NCI-H2196 treated with DMSO at 0.1 percent for 48 hours (cell line): ENCODE results near the gene FRMD4A.
"Not testable (repeated sequence)": the region's sequence is repeated elsewhere in the genome, so short reads cannot be mapped to it uniquely, and the experiment has no call there.

ENCODE experiments used
- DNase-seq: peaks from one replicate; lab custom pipeline; 2025; ENCODE audit not compliant: unreplicated experiment; lab: John Stamatoyannopoulos, UW

Gene FRMD4A

GRCh38 chr10:13865220-13865619 lies 465.5 kb downstream of the FRMD4A start:
- not testable (repeated sequence) for DNase-seq

DNA sequence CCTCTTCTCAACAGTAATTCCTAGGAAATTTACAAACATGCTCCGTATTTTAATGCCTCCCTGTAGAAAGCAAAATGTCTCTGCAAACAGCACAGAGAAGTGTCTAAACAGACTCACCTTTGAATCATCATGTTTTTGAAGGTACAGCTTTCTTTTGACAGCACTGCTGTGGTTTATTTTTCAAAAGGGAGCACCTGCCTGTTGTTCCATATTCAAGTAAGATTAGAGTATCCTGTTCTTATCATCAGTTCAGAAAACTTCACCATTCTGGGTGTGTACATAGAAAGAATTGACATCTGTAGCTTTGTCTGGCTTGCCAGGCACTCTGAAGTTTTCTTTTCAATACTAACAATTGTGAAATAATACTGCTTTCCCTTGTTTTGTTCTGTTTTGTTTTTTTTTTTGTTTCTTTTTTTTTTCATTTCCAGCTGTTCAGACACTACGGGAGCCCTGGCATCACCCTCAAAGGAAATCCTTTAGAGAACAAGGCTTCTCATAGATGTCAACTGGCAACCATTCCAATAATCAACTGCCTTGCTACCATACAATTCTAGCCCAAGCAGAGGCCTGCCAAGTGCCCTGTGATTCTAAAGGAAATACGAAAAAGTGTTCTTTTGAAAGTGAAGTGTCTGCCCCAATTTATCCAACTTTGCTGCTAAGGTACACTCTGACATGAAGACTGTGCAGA lies 468.0 kb downstream of the FRMD4A start:
- no peak for DNase-seq

GRCh38 chr10:13860886-13861285 lies 469.8 kb downstream of the FRMD4A start:
- DNase-seq, result no peak

GRCh38 chr10:13859979-13860654 lies 470.6 kb downstream of the FRMD4A start:
- no peak for DNase-seq

DNA sequence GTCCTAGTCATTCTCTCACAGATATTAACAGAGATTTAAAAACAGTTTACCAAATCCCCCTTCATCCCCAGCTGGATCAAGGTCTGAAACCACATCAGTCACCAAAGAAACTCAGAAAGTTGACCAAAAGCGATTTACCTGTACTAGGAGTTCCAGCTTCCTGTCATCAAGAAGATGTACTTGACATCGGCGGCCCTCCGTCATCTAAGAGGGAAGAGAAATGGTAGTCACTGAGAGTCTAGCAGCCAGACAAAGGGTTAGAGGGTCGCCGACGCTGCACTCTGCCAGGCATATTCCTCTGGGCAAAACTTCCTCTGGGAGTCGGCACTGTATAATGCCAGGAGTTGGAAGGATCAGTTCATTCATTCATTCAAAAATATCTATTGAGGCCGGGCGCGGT lies 472.0 kb downstream of the FRMD4A start:
- no peak for DNase-seq

- no peak for DNase-seq
Measured at GRCh38 chr10:13857451-13857850, 473.3 kb downstream of the FRMD4A start.

DNA sequence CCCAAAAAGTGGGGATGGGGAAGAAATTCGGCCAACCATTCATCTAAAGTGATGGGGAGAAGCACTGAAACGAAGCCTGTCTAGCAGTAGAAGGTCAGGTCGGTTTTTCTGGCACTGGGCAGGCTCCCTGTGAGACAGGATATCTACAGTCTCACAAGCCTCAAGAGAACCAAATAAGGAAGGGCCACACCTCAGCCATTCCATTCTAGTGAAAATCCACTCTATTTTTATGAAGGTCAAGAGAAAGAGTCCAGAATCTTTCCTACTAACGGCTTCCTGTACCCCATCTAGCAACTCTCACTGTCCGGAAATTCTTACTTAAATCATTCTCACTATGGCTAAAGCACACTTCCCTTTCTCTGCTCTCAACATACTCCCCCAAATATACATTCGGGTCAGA lies 476.9 kb downstream of the FRMD4A start:
- DNase-seq, result no peak

- DNase-seq, result no peak
Measured at GRCh38 chr10:13852872-13853271, 477.9 kb downstream of the FRMD4A start.

- no peak for DNase-seq
Measured at GRCh38 chr10:13851906-13852305, 478.8 kb downstream of the FRMD4A start.

DNA sequence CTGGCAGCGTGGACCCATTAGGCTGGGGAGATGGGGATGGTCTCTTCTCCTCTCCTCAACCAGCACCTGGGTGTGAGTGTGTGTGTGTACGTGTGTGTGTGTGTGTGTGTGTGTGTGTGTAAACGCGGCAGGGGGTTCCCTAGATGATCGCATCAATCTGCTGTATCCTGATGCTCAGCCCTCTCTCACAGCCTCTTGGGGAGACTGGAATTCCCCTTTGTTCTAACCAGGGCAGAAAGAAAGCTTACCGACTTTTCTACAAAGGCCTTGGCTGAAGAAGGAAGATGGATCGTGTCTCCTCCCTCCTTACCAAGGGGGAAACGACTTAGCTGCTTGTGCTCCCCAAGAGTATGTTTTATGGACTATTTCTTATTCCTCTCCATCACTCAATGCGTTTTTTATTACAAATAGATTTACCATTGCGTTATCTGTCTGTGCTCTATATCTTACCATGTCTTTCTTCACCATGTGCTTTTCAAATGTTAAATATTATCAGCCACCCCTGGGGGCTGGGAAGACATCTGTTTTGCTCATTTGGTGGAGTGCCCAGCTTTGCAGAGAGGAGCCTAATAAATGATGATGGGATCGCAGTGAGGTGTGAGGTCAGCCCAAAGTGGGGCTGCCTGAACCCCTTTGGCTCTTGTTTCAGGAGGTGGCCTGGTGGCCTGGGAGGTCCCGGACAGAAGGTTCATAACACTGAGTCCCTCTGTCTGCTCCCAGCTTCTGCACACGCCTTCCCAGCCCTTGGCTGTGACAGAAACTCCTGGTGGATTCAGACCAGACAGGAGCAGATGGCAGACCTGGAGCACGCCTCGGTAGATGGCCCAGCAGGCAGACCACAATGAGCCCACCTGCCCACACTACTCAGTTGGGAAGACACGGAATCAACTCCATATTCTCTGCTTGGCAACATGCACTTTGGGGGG lies 481.9 kb downstream of the FRMD4A start:
- no peak for DNase-seq

- no peak for DNase-seq
Measured at GRCh38 chr10:13847201-13847631, 483.5 kb downstream of the FRMD4A start.

DNA sequence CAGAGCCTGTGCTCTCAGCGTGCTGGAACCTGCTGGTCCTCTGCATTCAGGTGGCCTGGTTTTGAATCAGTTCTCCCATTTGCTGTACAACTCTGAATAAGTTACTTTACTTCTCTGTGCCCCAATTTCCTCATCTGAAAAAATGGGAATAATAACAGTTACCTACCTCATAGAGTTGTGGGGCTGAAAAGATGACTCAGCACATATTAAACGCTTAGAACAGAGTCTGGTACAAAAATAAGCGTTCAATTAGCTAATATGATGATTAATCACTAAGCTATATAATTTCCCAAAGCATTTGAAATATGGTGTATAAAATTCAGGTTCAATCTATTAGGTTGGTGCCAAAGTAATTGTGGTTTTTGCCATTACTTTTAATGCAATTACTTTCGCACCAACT lies 484.8 kb downstream of the FRMD4A start:
- DNase-seq, result no peak

DNA sequence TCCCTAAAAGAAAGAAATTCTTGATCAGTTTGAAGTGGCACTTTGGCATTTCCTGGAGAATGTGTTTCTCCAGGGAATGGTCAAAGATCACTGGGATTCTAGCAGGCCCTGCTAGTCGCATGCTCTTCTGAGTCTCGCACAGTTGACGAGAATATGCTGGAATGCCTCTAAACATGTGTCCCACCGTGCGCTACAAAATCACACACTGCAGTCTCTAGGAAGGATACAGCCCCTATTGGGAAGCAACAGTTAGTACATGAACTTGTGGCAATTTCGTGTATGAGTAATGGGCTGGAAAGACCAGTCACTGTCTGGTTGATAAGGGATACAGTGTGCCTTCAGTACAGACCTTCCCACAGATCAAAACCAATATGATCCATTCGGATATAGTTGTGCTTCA lies 486.1 kb downstream of the FRMD4A start:
- DNase-seq, result no peak

DNA sequence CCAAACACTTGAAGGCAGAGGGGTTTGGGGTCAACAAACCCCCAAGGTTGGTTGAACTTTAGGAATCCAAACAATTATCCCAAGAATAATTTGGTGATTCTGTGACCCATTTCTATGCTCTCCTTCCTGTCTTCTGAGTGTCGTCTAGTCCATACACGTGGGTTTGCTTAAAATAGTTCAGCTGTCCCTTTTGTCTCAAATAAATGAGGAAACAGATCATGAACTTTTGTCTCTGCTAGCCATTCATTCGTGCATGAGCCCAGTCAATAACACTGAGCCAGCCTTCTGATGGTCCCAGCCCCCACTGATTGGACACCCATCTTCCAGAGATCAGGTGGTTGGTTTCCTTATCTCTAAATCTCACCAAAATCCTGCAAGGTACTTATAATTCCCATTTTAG lies 488.6 kb downstream of the FRMD4A start:
- no peak for DNase-seq

DNA sequence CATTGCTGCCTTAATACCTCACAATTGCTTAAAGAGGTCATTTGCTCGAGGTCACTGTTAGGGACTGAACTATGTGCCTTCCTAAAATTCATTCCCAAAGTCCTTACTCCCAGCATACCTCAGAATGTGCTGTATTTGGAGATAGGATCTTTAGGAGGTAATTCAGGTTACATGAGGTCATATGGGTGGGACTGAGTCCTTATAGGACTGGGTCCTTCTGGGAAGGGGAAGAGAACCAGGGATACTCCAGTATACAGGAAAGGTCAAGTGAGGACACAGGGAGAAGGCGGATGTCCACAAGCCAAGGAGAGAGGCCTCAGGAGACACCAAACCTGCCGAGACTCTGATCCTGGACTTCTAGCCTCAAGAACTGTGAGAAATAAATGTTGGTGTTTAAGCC lies 490.7 kb downstream of the FRMD4A start:
- DNase-seq, result no peak

DNA sequence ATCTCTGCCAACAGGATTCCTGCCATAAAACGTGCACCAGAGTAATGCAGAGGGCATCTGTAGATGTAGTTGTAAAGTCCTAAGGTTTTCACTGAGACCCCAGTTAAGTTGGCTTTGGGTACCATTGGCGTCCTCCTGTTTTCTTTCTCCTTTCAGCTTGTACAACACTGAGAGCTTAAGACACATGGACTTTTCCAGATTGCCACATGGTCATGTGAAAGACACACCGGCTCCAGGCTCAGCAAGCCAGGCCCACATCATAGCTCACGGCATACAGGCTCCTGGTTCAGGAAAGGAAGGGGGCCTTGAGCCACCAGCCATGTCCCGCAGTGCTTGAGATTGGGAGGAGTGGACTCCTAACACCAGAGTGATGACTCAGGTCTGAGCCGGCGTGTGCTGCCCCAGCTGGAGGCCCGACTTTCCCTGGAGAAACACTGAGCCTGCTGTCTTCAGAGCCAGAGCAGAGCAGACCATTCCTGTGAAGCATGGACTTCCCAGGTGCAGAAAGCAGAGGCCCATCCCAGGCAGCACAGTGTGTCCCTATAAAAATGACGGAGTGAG lies 491.2 kb downstream of the FRMD4A start:
- no peak for DNase-seq

GRCh38 chr10:13839030-13839429 lies 491.7 kb downstream of the FRMD4A start:
- no peak for DNase-seq

DNA sequence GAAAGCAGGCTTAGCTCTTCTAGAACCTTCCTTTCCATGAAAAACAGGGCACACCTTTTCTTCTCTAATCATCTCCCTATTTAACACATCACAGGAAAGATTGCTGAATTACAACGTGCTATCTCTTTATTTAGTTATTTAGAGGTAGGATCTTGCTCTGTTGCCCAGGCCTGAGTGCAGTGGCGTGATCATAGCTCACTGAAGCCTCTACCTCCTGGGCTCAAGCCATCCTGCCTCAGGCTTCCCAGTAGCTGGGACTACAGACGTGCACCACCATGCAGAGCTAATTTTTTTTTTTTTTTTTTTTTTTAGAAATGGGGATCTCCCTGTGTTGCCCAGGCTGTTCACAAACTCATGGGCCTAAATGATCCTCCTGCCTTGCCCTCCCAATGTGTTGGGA lies 492.8 kb downstream of the FRMD4A start:
- no peak for DNase-seq

GRCh38 chr10:13834581-13835286 lies 496.0 kb downstream of the FRMD4A start:
- no peak for DNase-seq

DNA sequence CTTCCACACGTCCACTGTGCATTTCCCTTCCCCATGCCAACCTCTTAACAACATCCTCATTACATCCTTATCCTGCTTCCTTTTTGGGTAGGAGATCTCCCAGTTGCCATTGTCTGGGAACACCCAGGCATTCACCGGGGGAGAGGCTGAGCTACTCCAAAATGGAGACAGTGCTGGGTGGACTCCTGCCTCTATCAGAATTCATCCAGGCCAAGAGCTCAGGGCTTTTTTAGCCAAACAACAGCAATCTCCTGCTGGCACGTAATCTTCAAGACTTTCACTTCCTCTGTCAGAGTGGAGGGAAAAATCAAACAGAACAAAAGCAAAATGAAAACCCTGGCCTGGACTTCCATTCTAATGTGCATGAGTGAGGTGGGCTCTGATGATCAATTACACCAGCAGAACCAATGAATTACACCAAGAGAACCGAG lies 499.0 kb downstream of the FRMD4A start:
- DNase-seq, result no peak

- no peak for DNase-seq
Measured at GRCh38 chr10:13830385-13830784, 500.3 kb downstream of the FRMD4A start.
